ENCODE data around the gene TCERG1L. TPM values are rescaled to one million over a fixed set of nuclear protein-coding genes. Genes with fewer than 3 reads are reported as not detected.

Gene TCERG1L
- total RNA-seq, 1 experiment from 2014 or later = not detected

- Mint-ChIP-seq H3K9me3 (ENCODE audit: low read depth, unreplicated experiment) (peaks cover 5% of the 10 kb centered on the region), H3K36me3 (ENCODE audit: insufficient read depth, unreplicated experiment) (no peaks in the 10 kb centered on the region), H3K4me3 (ENCODE audit: low read depth, unreplicated experiment) (no peak overlapping the region), H3K27ac (ENCODE audit: unreplicated experiment) (no peak overlapping the region), H3K4me1 (ENCODE audit: low read depth, unreplicated experiment) (no peaks in the 10 kb centered on the region), H3K27me3 (ENCODE audit: unreplicated experiment) (no peaks in the 10 kb centered on the region)
- BruUV-seq (replicated peaks) = no TSS peak
- TF ChIP-seq, protein P1, sequence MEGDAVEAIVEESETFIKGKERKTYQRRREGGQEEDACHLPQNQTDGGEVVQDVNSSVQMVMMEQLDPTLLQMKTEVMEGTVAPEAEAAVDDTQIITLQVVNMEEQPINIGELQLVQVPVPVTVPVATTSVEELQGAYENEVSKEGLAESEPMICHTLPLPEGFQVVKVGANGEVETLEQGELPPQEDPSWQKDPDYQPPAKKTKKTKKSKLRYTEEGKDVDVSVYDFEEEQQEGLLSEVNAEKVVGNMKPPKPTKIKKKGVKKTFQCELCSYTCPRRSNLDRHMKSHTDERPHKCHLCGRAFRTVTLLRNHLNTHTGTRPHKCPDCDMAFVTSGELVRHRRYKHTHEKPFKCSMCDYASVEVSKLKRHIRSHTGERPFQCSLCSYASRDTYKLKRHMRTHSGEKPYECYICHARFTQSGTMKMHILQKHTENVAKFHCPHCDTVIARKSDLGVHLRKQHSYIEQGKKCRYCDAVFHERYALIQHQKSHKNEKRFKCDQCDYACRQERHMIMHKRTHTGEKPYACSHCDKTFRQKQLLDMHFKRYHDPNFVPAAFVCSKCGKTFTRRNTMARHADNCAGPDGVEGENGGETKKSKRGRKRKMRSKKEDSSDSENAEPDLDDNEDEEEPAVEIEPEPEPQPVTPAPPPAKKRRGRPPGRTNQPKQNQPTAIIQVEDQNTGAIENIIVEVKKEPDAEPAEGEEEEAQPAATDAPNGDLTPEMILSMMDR (IDR thresholded peaks at IDR 0.05; ENCODE audit: unreplicated experiment) = no peak
- no peak for DNase-seq
- CTCF ChIA-PET = no interaction called here
- intact Hi-C loops (cut with micrococcal nuclease; ENCODE audit: unreplicated experiment) = no loop called here
Measured at GRCh38 chr10:131211146-131211545, 100.4 kb downstream of the TCERG1L start.

- CTCF ChIA-PET = no interaction called here
- Mint-ChIP-seq H3K4me3 (ENCODE audit: low read depth, unreplicated experiment) (no peak overlapping the region), H3K4me1 (ENCODE audit: low read depth, unreplicated experiment) (no peaks in the 10 kb centered on the region), H3K27ac (ENCODE audit: unreplicated experiment) (no peak overlapping the region), H3K36me3 (ENCODE audit: insufficient read depth, unreplicated experiment) (no peaks in the 10 kb centered on the region), H3K9me3 (ENCODE audit: low read depth, unreplicated experiment) (no peaks in the 10 kb centered on the region), H3K27me3 (ENCODE audit: unreplicated experiment) (no peaks in the 10 kb centered on the region)
- no TSS peak for BruUV-seq (replicated peaks)
- TF ChIP-seq, protein P1 (IDR thresholded peaks at IDR 0.05; ENCODE audit: unreplicated experiment) = no peak
- no peak for DNase-seq
- intact Hi-C loops (cut with micrococcal nuclease; ENCODE audit: unreplicated experiment) = no loop called here
Measured at GRCh38 chr10:131210181-131210580, 101.3 kb downstream of the TCERG1L start.

GRCh38 chr10:131207584-131208532 lies 103.7 kb downstream of the TCERG1L start:
- no TSS peak for BruUV-seq (replicated peaks)
- Mint-ChIP-seq H3K27me3 (ENCODE audit: unreplicated experiment) (no peaks in the 10 kb centered on the region), H3K4me1 (ENCODE audit: low read depth, unreplicated experiment) (no peaks in the 10 kb centered on the region), H3K27ac (ENCODE audit: unreplicated experiment) (no peak overlapping the region), H3K9me3 (ENCODE audit: low read depth, unreplicated experiment) (no peaks in the 10 kb centered on the region), H3K4me3 (ENCODE audit: low read depth, unreplicated experiment) (no peak overlapping the region), H3K36me3 (ENCODE audit: insufficient read depth, unreplicated experiment) (no peaks in the 10 kb centered on the region)
- TF ChIP-seq, protein P1 (IDR thresholded peaks at IDR 0.05; ENCODE audit: unreplicated experiment) = no peak
- CTCF ChIA-PET = interaction anchor here (0.7 kb wide), 1 partner anchor 204 kb away, joined by 3 read pairs; no protein-coding TSS in a partner anchor
- intact Hi-C loops (cut with micrococcal nuclease; ENCODE audit: unreplicated experiment) = no loop called here
- DNase-seq = no peak

GRCh38 chr10:131207176-131207575 lies 104.3 kb downstream of the TCERG1L start:
- CTCF ChIA-PET = no interaction called here
- DNase-seq = no peak
- H3K9me3 Mint-ChIP-seq (ENCODE audit: low read depth, unreplicated experiment) = no peaks in the 10 kb centered on the region
- TF ChIP-seq, protein P1 (IDR thresholded peaks at IDR 0.05; ENCODE audit: unreplicated experiment) = no peak
- no peaks in the 10 kb centered on the region for H3K4me1 Mint-ChIP-seq (ENCODE audit: low read depth, unreplicated experiment)
- intact Hi-C loops (cut with micrococcal nuclease; ENCODE audit: unreplicated experiment) = no loop called here
- H3K36me3 Mint-ChIP-seq (ENCODE audit: insufficient read depth, unreplicated experiment) = no peaks in the 10 kb centered on the region
- BruUV-seq (replicated peaks) = no TSS peak
- H3K27me3 Mint-ChIP-seq (ENCODE audit: unreplicated experiment) = no peaks in the 10 kb centered on the region
- H3K4me3 Mint-ChIP-seq (ENCODE audit: low read depth, unreplicated experiment) = no peak overlapping the region
- no peak overlapping the region for H3K27ac Mint-ChIP-seq (ENCODE audit: unreplicated experiment)

Data from Calu3 (cell line).